ENCODE data around the gene PMEPA1.

Gene PMEPA1

GRCh38 chr20:57662456-57663240, 47.2 kb downstream of the PMEPA1 start:
- no peak for DNase-seq (ENCODE audit: low read depth, low spot score)

DNA sequence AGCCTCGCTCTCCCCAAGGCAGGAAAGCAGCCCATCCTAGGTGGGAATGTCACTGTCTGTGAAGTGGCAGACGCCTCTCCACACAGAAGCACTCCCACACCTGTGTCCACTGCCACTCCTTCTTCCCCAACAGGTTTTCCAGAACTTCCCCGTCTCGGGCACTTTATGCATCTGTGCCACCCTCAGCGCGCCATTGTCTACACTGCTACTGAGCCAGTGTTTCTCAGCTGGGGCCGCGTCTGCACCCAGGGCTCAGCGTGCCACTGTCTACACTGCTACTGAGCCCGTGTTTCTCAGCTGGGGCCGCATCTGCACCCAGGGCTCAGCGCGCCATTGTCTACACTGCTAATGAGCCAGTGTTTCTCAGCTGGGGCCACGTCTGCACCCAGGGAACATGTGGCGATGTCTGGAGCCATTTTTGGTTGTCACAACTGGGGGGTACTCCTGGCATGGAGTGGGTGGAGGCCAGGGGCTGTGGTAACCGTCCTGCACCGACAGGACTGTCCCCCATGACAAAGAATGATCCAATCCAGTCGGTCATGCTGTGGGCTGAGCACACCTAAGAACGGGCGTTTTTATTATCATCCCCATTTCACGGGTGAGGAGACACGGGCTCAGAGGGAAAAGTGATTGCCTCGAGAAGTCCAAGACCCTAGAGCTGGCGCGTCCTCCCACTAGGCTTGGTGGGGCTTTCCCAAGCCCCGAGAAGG, 47.9 kb downstream of the PMEPA1 start:
- DNase-seq (ENCODE audit: low read depth, low spot score) = no peak

- no peak for DNase-seq (ENCODE audit: low read depth, low spot score)
Observed at GRCh38 chr20:57660922-57661745, 48.7 kb downstream of the PMEPA1 start.

DNA sequence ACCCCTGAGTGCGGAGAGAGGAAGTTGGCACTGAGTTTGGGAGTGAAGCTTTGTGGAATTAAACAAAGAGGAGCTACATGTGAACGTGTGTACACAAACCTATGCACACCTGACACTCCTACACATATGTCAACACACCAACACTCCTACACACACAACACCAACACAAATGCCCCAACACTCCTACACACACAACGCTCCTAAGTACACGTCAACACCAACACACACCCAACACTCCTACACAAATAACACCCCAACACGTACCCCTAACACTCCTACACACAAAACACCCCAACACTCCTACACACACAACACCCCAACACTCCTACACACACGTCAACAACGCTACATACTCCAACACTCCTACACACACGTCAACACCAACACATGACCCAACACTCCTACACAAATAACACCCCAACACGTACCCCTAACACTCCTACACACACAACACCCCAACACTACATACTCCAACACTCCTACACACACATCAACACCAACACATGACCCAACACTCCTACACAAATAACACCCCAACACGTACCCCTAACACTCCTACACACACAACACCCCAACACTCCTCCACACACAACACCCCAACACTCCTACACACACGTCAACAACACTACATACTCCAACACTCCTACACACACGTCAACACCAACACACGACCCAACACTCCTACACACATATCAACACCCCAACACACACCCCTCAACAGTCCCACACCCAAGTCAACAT, 49.5 kb downstream of the PMEPA1 start:
- DNase-seq (ENCODE audit: low read depth, low spot score) = no peak

- no peak for DNase-seq (ENCODE audit: low read depth, low spot score)
Observed at GRCh38 chr20:57659517-57660180, 50.2 kb downstream of the PMEPA1 start.

GRCh38 chr20:57658833-57659516, 50.8 kb downstream of the PMEPA1 start:
- no peak for DNase-seq (ENCODE audit: low read depth, low spot score)

- no peak for DNase-seq (ENCODE audit: low read depth, low spot score)
Observed at GRCh38 chr20:57658447-57658832, 51.4 kb downstream of the PMEPA1 start.

DNA sequence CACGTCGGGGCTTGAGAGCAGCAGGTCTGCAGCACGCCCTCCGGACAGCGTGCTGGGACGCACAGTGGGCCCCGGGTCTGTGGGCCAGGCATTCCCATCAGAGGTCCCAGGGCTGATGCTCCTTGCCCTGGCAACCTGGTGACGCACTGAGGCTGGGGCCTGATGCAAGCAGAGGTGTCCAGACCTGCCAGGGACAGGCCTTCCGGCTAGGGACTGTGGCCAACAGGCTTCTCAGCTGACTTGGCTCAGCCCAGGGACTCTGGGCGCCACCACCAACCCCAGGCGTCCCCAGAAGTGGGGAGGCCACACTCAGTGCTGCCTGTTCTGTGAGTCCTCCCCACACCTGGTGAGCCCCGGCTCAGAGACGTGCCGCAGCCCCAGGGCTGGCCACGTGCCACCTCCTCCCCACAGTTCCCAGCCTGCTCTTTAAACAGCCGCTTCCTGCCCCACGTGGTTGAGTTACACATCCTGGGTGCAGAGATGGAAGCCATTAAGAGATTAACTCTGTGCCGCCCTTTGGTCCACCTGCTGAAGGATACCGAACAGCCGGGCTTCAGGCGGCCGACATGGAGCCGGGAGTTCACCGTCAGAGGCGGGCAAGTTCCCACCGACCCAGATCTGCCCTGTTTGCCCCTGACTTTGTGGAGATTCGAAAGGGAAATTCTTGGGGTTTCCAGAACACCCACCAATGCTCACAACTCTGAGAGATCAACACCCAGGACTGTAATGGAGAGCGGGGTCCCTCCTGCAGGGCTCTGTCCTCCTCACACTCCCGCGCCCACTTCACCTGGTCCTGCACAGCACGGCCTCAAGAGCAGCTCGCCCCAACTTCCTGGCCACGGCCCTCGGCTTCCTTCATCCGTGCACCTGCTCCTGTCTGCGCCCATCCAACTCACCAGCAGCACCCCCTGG, 52.0 kb downstream of the PMEPA1 start:
- no peak for DNase-seq (ENCODE audit: low read depth, low spot score)

GRCh38 chr20:57656821-57657534, 52.8 kb downstream of the PMEPA1 start:
- no peak for DNase-seq (ENCODE audit: low read depth, low spot score)

DNA sequence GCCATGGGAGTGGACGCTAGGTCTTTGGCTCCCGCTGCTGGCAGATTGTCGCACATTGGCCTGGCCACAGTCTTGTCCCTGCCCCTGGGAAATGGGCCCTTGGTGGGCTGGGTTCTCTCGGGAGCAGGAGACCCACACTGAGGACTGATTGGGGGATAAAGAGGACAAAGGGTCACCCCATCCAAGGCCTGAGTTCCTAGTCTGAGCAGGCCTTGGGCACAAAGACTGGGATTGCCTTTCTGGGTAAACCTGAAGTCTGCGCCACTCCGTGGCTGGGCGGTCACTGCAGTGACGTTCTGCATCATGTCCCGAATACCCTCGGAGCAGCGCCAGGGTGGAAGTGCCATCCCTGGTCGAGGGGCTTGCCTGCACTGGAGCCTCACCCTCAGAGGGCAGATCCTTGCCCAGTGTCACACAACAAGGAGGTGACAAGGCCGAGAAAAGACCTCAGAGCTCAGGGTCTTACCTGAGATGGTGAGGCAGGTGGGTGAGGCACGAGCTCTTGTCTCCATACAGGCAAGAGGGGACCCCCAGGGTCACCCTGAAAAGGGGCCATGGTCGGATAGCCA, 53.5 kb downstream of the PMEPA1 start:
- DNase-seq (ENCODE audit: low read depth, low spot score) = no peak

- DNase-seq (ENCODE audit: low read depth, low spot score) = no peak
Observed at GRCh38 chr20:57655809-57656155, 54.0 kb downstream of the PMEPA1 start.

- peak; percentile 15 for DNase-seq (ENCODE audit: low read depth, low spot score)
Observed at GRCh38 chr20:57654998-57655808, 54.6 kb downstream of the PMEPA1 start.

DNA sequence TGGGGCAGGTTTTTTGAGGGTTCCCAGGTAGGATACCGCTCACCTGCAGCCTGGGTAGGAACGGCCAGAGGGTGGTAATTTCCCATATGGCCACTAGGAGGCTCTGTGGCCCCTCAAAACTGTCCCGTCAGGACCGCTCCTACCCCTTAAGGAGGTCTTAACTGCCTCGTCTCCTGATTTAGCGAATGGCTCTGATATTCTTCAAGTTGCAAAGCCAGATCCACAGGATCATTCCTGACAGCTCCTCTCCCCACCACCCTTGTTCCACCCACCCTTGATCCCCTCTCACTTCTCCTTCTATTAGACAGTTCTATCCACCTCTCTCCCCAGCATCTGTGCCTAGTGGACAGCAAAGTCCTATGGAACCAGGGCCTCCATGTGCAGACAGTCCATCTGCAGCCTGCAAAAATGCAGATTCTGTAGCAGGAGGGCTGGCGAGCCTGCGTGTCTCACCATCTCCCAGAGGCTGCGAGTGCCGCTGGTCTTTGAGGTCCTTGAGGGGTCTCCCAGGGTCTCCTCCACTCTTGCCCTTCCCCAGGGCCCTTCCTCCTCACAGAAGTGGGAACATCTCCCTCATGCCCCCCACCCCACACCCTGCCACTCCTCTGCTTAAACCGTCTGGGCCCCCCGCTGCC, 55.3 kb downstream of the PMEPA1 start:
- peak; percentile 78 for DNase-seq (ENCODE audit: low read depth, low spot score)

DNA sequence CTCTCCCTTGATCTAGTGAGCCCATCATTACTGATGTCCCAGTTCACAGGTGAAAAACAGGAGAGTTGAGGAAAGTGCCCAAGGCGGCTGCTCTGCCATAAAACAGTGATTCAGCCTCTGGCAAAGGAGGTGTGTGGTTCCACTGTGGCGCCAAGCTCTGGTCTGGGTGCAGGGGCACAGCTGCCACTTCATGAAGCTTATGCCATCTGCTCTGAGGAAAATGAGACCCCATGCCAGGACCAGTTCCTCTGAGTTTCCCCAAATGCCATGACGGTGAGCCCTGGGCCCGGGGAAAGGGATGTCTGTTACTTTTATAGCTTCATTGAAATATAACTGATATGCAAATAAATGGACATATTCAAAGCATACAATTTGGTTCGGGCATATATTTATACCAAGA, 55.9 kb downstream of the PMEPA1 start:
- no peak for DNase-seq (ENCODE audit: low read depth, low spot score)

DNA sequence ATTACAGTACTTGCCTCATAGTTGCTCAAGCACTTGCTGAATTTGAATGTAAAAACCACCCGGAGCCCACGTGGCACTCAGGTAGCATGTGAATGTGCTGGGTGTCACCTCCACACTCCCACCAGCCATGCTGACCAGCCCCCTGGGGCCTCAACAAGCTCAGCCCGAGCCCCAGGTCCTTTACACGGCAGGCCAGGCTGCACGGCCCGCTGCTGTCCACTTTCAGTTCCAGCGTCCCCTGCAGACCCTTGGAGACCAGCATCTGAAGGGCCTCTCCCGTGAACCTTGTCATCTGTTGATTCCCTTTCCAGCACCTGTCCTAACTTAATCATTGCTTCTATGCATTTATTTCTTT, 56.3 kb downstream of the PMEPA1 start:
- peak; percentile 0 for DNase-seq (ENCODE audit: low read depth, low spot score)

GRCh38 chr20:57652606-57653545, 56.9 kb downstream of the PMEPA1 start:
- peak; percentile 1 for DNase-seq (ENCODE audit: low read depth, low spot score)

Data from astrocyte of the hippocampus (primary cell).